CD4-positive, alpha-beta T cell treated with Interleukin-15 for 1 hour (primary cell): ENCODE data around the gene ATG5.

Source experiments
- DNase-seq: peaks from one replicate; pipeline ENCODE4 v3.0.0-alpha.2; 2020

The ATG5 gene

DNA sequence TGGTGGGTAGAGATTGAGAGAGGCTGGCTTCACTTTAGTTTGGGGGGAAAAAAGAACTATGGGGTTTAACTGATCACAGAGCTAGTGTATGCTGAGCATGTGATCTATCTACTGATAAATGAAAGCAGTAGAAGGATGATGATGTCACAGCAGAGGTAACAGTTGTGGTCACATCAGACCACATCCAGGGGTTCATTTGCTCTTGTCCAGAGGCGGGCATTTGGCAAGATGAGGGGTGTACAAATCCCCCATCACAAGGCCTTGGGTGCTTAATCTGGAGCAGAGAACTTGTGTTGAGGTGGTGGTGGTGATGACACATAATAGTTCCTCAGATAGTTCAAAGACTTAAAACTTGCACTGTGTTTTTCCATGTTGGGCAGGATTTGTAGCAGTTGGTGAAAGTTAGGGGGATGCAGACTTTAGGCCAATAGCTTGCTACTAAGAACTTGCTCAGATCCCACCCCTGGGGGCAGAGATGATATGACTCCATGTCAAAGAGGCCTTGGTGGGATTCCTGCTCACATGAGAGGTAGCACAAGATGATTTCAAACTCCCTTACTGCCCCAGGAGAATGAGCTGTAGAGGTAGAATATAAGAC is 176.0 kb downstream of the ATG5 start:
- no peak for DNase-seq

DNA sequence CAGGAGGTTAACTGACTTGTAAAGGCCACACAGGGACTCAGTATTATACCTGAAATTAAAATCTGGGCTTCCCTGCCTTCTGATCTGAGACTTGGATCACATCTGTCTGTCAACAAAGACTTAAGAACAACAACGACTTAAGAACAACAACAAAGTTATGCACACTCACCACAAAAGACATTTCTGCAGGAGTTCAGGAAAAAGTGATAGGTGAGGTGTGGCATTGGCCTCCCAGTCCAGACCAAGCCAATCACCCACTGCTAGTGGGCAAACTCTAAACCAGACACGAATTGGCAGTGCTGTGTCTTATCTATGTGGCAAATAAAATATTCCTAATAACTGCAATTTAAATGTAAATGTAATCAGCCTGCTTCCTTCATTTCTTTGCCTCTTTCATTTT is 178.1 kb downstream of the ATG5 start:
- no peak for DNase-seq

DNA sequence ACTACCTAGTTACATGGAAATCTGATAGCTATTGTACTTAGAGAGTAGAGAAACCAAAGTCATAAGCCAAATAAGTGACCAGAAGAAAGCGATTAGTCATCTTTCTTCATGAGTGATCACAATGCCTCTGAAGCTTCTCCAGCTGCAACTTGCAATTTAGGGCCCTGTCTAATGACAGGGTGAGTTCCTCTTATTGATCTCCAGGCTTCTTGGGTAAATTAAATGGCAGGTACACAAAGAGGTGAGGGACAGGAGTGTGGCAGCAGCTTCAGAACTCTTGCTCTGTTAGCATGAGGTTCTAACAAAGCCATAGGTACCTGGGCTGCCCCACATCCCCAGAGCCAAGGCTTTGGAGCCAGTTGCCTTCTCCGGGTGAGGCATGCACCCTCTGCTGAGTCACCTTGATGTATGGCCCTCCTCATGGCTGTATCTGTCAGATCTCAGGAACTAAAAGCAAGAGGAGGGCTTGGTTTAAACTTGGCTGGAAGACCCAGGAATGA is 178.7 kb downstream of the ATG5 start:
- no peak for DNase-seq

DNA sequence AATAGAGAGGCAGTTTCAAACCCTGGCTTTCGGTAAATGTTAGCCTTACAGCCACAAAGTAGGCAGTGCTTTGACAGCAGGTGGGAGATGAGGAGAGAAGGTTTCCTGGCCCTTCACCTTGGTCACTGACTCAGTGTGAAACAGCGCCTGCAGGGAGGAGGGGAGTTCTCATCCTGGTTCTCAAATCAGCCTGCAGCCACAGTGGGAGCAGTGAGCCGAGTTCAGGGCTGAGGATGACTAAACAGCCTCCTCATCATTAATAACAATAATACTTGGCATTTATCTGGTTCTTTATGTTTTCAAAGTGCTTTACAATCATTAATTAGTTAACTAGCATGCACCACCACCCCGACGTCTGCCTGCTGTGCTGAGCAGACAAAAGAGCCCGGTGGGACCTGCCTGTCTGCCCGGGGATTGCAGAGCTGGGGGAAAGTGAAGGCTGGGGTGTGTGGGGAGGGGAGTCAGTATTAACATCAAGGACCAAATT is 179.8 kb downstream of the ATG5 start:
- no peak for DNase-seq

DNA sequence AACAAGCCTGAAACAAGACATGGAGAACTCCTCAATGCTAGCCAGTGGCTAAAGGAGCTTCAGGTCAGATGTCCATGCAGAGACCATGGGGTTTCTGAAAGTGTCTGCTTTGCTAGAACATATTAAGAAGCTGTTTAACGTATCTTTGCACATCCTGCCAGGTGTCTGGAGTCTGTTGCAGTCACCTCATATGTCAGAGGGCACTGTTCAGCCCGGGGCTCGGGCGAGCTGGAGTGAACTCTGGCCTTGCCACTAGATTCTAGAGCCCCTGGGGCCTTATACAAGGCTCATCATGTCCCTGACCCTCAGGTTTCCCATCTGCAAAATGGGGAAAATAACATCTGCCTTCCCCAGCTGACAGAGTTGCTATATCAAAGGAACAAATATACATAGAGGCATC is 180.4 kb downstream of the ATG5 start:
- no peak for DNase-seq

DNA sequence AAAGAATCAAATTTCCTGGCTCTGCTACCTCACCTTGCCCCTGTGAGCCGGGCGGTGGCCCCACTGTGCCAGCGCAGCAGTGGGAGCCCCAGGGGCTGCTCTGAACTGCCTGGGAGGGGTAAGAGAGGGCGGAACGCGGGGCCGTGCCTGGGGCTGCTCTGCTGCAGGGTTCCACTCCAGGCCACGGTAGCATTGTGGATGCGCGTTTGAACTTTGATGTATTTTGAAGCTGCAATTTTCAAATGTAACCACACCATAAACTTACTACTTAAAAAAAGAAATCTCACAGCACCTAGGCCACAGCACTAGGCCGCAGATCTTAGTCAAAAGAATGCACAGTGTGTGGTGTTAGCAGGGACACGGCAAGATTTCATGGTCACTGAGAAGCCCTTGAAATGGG is 181.9 kb downstream of the ATG5 start:
- no peak for DNase-seq

DNA sequence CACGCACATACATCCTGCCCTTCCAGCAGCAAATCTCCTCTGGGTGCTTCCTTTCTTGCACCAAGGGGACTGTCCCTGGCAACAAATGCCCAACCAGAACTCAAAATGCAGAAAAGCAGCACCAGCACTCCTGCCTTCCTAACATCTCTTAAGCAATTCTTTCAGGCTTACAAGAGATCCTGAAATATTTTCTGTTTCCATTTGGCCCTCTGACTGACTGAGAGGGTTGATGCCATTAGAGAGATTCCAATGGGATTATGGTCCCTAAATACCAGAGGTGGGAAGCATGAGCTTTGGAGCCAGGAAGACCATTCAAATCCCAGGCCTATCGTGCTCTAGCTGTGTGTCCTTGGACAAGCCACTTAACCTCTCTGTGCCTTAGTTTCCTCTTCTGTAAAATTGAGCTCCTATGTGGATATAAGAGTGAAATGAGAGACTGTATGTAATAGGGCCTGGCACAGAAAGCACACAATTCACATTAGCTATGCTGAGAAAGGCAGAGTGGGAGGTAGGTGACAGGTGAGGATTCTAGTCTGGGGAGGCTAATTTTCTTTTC is 182.6 kb downstream of the ATG5 start:
- DNase-seq, result no peak

DNA sequence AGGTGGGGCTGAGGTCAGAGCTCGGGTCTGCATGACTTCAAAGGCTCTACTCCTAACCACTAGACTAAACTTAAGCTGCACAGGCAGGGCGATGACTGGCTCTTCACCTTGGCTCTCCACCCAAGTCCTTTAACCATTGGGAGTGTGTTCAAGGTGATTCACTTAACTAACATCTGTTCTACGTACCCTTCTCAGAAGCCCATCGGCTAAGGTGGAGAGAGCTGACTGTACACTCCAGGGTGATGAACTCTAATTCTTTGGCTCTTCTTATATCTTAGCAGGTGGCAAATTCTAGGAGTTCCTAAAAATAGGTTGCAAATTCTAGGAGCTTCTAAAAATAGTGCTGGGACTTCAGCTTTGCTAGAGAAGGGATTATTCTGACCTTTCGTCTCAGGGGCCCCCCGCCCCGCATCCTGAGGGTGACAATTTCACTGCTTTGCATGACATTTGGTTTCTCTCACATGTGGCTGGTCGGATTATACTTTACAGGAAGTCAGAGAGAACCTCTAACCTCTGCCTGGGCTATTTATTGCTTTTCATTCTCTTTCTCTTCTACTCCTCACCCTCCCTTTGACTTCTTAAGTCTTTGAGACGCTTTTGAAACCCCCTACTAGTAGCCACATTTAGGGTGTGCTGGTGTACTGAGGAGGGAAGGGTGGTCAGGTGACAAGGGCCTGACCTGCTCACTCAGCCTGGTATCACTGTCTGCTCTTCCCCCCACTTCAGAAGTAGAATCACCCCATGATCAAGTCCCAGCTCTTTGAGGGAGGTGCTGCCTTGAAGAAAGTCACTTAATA is 183.9 kb downstream of the ATG5 start:
- peak; percentile 37 for DNase-seq

DNA sequence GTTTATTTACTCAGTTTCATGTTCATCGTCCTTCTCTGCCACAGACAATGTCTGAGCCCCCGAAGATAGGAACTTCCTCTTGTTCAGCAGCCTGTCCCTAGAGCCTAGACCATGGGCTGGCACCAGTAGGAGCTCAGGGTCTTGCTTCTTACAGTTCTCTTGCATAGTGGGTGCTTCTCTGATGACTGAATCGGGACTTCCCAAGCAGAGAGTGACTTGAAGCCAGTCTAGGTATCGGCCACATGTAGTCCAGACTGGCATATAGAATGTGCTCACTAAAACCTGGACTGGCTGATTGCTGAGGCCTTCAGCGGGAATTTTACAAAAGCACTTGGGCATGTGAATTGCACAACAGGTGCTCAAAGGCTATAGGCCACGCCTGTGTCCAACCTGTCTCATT is 187.4 kb downstream of the ATG5 start:
- no peak for DNase-seq

DNA sequence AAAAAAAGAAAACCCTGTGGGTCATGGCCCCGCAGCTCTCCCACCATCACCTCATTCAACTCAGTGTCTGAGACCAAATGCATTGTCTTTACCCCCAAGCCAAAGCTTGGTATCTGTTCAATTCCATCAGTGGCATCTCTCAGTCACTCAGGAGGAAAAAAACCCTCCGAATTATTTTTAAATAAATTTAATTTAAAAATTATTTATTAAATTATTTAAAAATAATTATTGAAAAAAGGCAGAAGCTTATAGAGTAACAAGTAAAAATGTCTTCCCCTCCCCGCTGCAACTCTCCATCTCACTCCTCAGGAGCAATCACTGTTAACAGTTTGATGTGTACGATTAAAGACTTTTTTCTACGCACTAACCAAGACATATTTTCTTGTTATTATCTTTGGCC is 188.7 kb downstream of the ATG5 start:
- DNase-seq, result no peak

DNA sequence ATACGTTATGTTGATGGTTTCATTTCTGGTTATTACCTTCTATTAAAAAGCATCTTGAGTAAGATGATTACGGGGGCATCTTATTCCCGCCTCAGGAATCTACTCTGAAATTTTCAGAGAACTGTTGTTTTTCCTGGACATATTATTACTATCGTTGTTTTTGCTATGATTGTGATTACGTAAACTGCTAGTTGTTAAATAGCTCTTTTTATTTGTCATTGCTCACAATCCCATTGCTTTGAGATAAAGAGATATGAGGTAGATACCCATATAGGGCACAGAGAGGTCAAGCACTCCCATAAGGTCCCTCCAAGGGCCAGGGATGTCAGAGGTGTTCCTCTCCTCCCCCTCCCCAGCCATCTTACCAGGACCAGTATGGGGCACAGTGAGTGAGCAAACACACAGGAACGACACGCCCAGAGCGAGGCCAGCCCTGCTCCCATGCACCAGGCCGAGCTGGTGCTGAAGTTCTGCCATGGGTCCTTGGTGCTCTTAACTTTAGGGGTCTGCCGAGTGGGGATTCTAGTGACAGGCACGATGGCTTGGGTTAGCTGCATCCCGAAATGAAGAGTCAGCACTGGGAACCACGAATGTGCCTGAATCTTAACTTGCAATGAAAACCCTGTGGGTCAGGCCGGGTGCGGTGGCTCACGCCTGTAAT is 189.5 kb downstream of the ATG5 start:
- DNase-seq, result no peak

DNA sequence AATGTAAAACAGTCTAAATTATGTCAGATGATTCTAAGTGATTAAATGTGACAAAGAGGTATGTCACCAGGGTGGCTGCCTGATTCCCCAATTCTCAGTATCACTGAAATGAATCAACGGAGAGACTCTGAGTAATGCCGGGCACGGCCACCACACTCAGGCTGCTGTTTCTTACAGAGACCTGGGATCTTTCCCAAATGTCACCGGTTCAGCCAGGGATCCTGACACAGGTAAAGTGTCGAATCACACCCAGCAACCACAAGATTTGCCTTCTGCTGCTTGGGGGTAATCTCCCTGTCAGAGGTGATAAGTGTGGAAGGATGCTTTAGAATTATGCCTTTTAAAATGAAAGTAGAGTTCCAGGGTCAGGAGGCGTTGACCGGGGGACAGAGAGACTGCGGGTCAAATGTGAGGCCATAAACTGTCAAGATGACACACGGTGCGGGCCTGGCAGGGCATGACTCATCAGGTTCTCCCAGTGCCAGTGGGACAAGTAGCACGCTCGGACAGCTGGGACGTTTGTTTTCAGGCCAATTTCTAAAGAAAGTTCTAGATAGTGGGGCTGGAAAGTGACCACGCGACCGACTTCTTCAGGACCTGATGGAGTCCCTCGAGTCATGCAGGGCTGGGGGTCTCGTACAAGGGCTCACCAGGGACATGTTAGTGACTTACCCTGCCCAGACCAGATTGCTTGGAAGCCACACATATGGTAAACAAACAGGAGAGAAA is 190.5 kb downstream of the ATG5 start:
- DNase-seq, result no peak
